ENCODE measurements around the gene GALNT2. TPM values are rescaled to one million over a fixed set of nuclear protein-coding genes. Genes with fewer than 3 reads are reported as not detected.

Gene GALNT2
- total and polyA plus RNA-seq, 2 donors from 2014 or later, result 20.2 to 59.2 TPM

- no peak for FAIRE-seq
- Histone ChIP-seq H3K27me3 (ENCODE audit: control insufficient read depth, insufficient read depth, low read length) (no peaks in the 10 kb centered on the region), H3K4me1 (ENCODE audit: control insufficient read depth in 2 of 3, insufficient read depth in 2 of 3, low read depth in 1 of 3, low read length in 3 of 3) (no peaks in the 10 kb centered on the region), H3K36me3 (ENCODE audit: control insufficient read depth in 2 of 3, insufficient read depth in 3 of 3, low read length in 3 of 3) (no peaks in the 10 kb centered on the region), H3K4me3 (ENCODE audit: low read length in 3 of 3) (no peak overlapping the region), H3K9me3 (ENCODE audit: control insufficient read depth in 2 of 3, insufficient read depth in 1 of 3, low read length in 3 of 3) (no peaks in the 10 kb centered on the region), H3K27ac (ENCODE audit: low read depth in 2 of 2, low read length in 2 of 2) (no peak overlapping the region), H3K9ac (ENCODE audit: low read length in 3 of 3) (no peak overlapping the region)
- no peak for TF ChIP-seq CTCF (IDR thresholded peaks at IDR 0.05; ENCODE audit: borderline replicate concordance, extremely low read depth, insufficient read depth)
- intact Hi-C loops (cut with DNase I), result no loop called here
- no peak for DNase-seq
Measured at GRCh38 chr1:230188826-230189225, 121.8 kb downstream of the GALNT2 start.

GRCh38 chr1:230189341-230189740, 122.3 kb downstream of the GALNT2 start:
- H3K36me3 ChIP-seq (ENCODE audit: control insufficient read depth in 2 of 3, insufficient read depth in 3 of 3, low read length in 3 of 3), result no peaks in the 10 kb centered on the region
- intact Hi-C loops (cut with DNase I), result no loop called here

GRCh38 chr1:230189824-230190223, 122.8 kb downstream of the GALNT2 start:
- no peak overlapping the region for H3K9ac ChIP-seq (ENCODE audit: low read length in 3 of 3)

More at GRCh38 chr1:230189341-230189740, 122.3 kb downstream of the GALNT2 start:
- Histone ChIP-seq H3K4me1 (ENCODE audit: control insufficient read depth in 2 of 3, insufficient read depth in 2 of 3, low read depth in 1 of 3, low read length in 3 of 3) (no peaks in the 10 kb centered on the region), H3K4me3 (ENCODE audit: low read length in 3 of 3) (no peak overlapping the region), H3K27ac (ENCODE audit: low read depth in 2 of 2, low read length in 2 of 2) (no peak overlapping the region), H3K9ac (ENCODE audit: low read length in 3 of 3) (no peak overlapping the region), H3K27me3 (ENCODE audit: control insufficient read depth, insufficient read depth, low read length) (no peaks in the 10 kb centered on the region), H3K9me3 (ENCODE audit: control insufficient read depth in 2 of 3, insufficient read depth in 1 of 3, low read length in 3 of 3) (no peaks in the 10 kb centered on the region)
- DNase-seq, result no peak
- no peak for FAIRE-seq
- no peak for TF ChIP-seq CTCF (IDR thresholded peaks at IDR 0.05; ENCODE audit: borderline replicate concordance, extremely low read depth, insufficient read depth)

More at GRCh38 chr1:230189824-230190223, 122.8 kb downstream of the GALNT2 start:
- DNase-seq (no peak), FAIRE-seq (no peak)
- intact Hi-C loops (cut with DNase I), result no loop called here
- no peak for TF ChIP-seq CTCF (IDR thresholded peaks at IDR 0.05; ENCODE audit: borderline replicate concordance, extremely low read depth, insufficient read depth)
- H3K27me3 ChIP-seq (ENCODE audit: control insufficient read depth, insufficient read depth, low read length), result no peaks in the 10 kb centered on the region
- H3K36me3 ChIP-seq (ENCODE audit: control insufficient read depth in 2 of 3, insufficient read depth in 3 of 3, low read length in 3 of 3), result no peaks in the 10 kb centered on the region
- no peak overlapping the region for H3K27ac ChIP-seq (ENCODE audit: low read depth in 2 of 2, low read length in 2 of 2)
- no peaks in the 10 kb centered on the region for H3K9me3 ChIP-seq (ENCODE audit: control insufficient read depth in 2 of 3, insufficient read depth in 1 of 3, low read length in 3 of 3)
- no peaks in the 10 kb centered on the region for H3K4me1 ChIP-seq (ENCODE audit: control insufficient read depth in 2 of 3, insufficient read depth in 2 of 3, low read depth in 1 of 3, low read length in 3 of 3)
- H3K4me3 ChIP-seq (ENCODE audit: low read length in 3 of 3), result no peak overlapping the region

Data from kidney (tissue), 14 donors.